GM20431 (cell line): Measurements from ENCODE around the gene BRI3.

Experiments
- in situ Hi-C: fragments of 300-500 bp; cut with MseI, MboI; formaldehyde crosslinking; loops from one replicate; pipeline ENCODE4 v1.15.0; 2020; ENCODE audit warnings: low sequenced_read_pairs; ENCODE audit not compliant: unreplicated experiment

Gene BRI3

DNA sequence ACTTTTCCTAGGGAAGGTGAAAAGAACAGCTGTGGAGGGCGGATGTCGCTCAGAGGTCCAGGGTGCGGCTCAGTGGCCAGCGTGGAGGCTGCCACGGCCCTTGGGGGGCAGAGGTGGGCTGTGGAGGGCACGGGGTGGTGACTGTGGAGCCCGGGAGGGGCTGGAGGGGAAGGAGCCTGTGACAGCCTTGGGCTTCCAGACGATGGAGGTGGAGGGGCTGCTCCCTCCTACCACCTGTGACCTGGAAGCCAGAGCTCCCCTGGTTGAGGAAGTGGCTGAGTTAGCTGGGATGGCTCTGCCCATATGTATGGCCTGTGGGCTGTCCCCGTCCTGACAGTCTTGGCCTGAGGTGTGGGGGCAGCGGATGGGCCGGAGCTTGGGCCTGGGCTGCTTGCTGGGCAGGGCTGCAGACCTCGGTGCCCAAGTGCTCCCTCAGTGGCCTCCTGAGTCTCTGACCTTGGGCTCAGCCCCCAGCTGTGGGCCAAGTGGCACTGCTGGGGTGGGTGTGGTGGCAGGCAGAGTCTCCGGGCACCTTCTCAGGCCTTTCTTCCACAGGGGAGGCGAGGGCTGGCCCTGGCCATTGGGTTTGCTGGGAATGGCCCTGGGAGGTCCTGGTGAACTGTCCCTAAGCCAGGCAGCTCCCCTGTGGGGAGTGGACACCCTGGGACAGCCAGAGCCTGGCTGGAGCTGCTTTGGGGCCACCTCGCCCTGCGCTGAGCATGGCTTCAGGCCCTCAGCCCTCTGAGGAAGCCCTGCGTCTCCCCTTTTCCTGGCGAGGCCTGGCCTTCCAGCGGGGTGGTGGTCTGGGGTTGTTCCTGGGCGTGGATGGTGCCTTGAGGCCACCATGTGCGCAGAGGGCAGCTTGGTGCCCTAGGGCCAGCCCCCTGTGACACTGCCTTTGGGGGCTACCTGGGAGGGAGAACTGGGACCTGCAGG is 3.9 kb downstream of the BRI3 start:
- in situ Hi-C loops, result no loop called here

DNA sequence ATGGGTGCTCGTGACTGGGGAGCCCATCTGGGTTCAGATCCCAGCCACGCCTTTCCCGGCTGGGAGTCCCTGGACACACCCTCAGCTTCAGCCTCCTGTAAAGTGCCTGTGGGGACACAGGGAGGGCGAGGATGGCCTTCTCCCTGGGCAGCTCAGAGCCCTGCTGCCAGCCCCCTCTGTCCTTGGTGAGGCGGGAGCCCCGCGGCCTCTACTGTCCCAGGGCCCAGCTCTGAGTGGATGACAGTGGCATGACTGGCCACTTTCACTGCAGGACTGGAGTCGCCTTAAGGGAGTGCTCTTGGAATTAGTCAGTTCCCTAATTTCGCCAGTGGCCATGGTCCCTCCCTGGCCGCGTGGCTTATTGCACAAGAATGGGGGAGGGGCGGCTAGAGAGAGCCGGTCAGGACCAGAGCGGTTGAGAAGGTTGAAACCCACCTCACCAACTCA is 4.6 kb downstream of the BRI3 start:
- in situ Hi-C loops, result no loop called here

DNA sequence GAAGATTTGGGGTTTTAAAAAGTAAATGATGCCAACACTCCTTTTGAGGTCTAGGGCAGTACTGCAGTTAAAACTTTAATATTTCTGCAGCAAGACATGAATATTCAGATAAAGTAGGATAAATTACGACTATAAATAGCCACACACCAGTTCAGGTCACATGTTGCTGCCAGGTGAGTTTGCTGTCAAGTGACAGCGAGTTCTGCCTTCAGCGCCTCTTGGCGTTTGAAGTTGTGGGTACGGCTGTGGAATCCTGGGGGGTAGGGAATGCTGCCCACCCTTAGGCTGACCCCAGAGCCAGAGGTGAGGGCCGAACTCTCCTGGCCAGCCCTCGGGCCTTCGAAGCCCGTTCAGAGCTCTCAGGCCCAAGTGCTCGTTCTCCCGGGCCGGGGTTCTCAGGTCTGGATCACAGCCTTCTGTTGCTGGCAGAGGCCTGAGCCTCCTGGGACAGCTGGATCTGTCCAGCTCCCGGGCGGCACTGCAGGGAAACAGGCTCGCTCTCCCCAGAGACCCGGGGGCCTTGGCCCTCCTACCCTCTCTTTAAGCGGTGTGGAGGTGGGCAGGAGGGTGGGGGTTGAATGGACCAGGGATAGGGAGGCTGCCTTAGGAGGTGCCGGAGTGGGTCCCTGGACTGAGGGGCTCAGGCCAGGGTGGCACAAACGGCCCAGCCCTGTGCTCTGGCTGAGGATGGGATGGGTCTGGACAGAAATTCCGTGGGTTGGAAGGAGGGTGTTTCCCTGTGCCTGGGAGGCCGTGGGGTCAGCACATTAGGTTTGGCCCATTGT is 5.4 kb downstream of the BRI3 start:
- in situ Hi-C loops, result no loop called here

DNA sequence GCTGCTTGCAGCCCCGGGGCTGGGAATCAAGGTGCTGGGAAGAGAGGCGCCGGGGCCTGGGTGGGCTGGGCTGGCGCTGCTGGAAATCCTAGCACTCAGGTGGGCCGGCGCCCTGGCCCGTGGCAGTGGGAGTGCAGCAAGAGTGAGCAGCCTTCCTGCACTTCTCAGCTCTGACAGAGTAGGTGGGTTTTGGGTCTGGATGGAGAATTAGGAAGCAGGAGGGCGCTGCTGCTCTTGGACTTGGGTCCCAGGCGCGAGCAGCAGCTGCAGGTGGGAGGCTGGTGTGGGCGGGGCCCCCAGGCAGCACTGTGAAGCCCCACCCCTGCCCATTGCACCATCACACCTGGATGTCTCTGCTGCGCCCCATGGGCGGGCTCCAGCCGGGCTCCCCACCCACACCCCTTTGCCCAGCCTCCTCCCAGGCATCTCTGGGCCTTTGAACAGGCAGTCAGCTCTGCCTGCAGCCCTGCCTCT is 6.0 kb downstream of the BRI3 start:
- in situ Hi-C loops, result no loop called here

DNA sequence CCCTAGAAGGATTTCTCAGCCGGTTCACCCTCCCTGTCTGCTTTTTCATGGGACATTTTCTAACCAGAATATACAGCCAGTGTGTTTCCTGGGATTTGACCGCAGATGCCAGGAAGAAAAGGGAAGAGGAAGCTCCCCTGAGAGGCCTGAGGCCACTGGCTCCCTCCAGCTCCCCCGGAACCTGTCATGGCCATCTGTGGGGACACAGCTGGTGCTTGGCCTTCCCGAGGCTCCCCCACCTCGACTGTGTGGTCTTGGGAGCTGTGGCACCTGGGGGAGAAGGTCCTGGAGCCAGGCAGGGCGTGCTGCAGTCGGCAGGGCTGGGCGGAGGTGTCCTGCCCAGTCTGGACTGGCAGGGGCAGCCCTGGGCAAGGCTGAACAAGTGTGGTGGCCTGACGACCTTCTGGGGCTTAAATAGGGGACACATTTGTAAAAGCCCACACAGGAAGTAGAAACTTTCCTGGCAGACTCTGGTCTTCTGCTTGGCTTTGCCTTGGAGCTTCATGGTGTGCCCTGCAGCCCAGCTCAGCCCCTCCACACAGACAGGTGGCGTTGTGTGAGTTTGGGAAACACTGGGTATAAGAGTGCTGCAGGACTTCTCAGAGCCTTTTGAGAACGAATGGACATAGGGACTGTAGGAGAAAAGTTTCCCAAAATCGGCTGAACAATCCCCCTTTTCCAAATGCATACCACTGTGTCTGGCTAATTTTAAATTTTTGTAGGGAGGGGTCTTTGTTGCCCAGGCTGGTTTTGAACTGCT is 6.8 kb downstream of the BRI3 start:
- in situ Hi-C loops, result no loop called here

DNA sequence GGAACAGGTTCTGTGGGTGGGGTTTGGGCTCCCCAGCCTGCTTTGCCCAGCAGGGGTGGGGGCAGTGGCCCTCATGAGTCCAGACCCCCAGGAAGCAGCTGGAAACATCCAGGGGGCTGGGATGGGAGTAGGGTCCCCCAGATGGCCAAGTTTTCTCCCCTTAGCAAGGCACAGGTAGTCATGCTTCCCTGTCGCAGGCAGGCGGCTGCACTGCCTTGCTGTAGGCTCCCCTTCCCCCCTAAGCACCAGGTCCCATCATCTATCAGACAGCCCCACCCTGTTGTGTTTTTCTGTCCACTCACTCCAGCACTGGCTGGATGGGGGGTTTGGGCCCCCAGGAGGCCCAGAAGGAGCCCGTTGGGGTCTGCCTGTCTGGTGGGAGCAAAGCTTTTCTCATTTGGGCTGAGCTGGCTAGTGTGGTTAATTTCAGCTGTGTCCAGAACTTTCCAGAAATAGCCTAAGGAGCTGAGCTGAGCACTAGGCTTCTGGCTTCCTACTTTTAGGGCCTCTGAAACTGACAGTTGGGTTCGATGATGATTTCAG is 7.9 kb downstream of the BRI3 start:
- in situ Hi-C loops, result no loop called here

DNA sequence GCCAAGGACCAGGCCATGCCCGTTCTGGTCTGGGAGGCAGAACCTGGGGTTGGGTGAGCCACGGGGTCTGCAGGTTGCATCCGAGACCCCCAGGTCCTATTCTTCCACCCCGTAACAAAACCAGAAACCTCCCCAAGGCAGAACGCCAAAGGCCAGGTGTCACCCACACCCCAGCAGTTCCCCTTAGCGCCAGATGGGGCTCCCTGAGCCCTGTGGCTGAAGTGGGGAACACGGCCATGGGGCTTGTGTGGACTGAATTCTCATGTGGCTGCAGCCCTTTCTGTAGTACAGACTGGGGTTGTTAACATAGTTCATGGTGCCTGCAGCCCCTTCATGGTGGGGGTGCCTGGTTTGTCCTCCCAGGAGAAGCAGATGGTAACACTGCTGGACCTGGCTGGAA is 10.2 kb downstream of the BRI3 start:
- in situ Hi-C loops, result no loop called here

DNA sequence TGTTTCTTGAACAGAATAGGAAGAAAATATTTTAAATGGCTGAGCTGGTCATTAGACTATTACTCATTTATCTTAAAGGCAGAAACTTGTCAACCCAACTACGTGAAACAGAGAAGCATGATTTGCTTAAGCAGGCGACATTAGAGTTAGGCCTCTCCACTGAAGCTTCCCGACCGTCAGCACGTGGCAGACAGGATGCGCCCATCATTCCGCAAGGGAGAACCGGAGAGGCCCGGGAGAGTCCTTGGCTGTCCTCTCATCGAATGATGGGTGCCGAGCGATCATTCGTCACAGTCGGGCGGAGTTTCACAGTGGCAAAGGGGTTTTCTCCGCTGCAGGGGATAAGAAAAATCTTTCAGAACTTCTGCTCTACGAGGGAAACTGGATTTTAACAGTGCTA is 11.8 kb downstream of the BRI3 start:
- in situ Hi-C loops, result no loop called here

DNA sequence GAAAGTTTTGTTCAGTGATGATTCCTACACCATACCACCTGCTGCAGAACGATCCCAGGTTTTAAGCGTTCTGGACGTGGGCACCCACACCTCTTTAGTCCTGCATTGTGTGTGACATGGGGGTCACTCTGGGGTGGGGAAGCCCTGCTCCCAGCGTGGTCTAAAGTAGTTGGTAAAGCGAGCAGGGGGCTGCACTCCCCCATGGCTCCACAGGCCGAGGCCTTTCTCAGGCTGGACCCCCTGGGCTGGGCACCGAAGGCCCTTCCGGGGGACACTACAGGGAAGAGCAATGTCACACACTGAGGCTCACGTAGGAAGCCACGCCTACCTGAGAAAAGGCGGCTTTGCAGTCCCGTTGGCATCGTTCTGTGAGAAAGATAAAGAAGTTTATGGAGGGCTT is 12.3 kb downstream of the BRI3 start:
- in situ Hi-C loops, result no loop called here

DNA sequence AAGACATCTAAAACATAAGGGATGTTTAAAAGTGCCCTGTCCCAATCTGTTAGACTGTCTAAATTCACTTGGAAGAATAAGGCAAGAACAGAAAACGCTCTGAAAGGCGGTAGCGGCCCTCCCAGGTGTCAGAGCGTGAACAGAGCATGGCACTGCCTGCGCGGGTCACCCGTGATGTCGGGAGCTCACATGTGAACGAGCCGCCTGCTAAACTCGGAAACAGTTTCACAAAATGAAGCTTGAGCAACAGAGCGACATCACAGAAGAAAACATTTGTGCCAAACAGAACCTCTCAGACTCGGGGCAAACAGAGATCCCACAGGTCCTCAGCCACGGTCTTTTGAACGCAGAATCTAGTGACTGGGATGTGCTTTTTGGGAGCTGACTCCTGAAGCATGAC is 12.8 kb downstream of the BRI3 start:
- in situ Hi-C loops, result no loop called here

DNA sequence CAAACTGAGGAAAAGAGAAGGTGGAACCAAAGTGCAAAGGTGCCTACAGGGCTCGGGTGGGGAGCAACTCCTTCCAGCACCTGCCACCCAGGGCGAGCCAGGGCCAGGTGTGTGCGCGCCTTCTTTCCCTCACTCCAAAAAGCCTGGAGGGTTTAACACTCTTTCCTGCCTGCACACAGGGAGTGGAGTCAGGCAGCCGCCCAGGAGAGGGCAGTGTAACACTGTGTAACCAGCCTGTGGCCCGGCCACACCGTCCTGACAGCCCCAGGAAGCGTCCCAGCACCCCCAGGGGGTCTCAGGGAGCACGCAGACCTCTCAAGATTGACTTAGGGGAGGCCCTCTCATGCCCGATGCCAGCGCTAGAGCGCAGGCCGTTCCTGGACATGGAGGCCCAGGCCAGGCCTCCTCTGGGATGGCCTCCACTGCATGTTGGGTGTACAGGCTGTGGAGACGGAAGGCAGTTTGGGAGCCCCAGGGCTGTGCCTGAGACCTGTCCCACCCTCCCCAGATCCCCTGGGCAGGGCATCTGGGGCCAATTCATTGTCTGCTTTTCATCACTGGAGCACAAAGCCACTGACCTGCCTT is 13.4 kb downstream of the BRI3 start:
- in situ Hi-C loops, result no loop called here

DNA sequence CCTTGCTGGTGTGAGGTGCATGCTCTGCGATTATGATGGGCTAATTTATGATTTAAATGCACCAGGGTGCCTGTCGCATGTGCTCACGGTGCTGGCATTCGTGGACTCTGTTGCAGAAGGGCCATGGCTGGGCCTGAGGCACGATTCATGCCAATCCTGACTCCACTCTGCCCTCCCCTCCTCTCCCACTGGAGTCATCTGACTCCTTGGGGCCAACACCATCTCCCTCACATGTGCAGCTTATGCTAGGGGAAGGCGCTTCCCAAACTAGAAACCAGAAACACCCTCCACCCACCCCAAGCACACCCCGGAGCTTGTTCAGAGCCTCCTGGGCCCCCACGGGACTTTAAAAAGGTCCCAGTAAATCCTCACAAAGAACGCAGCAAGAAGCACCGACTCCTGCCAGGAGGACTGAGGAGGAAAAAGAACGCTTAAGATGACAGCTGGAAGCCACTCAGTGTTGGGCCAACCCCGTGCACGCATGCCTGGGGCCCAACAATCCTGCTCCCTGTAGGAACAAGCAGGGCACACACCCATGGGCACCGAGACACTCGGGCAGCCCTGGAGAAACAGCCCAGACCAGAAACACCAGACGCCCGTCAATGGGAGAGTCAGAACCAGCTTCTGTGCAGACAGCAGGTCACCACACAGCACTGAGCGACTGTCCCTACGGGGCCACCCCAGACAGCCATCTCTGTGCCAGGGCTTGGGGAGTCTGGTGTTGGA is 14.1 kb downstream of the BRI3 start:
- in situ Hi-C loops, result no loop called here

DNA sequence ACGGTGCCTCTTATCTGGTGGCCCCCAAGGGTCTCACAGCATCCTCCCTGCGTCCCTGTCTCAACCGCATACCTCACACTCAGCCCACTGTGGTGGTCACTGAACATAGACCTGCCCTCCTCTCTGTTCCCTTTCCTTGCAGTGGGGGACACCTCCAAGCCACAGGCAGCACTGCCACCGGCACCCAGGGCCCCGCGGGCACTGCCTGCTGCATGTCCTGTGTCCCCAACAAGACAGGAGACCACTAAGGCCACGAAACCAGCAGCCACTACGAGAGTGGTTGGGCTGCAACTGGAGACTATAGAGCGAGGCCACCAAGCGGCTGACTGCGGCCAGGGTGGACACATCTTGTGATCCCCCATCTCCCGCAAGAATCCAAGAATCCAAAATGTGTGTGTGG is 15.3 kb downstream of the BRI3 start:
- in situ Hi-C loops, result no loop called here

DNA sequence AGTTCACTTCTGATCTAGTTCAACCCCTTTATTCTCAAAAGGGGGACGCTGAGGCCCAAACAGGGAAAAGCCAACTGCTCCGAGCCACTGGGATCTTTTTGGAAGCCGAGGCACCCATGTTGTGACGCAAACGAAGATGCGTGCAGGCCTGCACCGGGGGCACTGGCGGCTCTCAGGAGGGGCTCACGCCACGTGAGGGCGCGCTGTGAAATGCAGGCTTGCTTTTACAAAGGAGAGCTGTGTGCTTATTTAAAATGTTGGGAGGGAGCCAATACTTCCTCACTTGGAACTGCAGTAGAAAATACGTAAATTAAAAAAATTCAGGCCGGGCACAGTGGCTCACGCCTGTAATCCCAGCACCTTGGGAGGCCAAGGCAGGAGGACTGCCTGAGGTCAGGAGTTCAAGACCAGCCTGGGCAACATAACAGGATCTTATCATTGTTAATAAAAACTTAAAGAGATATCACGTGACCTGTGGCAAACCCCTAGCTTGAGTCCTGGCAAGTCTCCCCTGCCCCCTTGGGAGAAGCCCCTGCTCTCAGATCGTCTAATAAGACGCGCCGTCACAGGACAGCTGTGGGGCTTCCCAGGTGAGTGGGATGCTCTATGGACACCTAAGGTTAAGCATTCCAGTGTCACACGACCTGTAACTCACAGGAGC is 16.3 kb downstream of the BRI3 start:
- in situ Hi-C loops, result no loop called here

DNA sequence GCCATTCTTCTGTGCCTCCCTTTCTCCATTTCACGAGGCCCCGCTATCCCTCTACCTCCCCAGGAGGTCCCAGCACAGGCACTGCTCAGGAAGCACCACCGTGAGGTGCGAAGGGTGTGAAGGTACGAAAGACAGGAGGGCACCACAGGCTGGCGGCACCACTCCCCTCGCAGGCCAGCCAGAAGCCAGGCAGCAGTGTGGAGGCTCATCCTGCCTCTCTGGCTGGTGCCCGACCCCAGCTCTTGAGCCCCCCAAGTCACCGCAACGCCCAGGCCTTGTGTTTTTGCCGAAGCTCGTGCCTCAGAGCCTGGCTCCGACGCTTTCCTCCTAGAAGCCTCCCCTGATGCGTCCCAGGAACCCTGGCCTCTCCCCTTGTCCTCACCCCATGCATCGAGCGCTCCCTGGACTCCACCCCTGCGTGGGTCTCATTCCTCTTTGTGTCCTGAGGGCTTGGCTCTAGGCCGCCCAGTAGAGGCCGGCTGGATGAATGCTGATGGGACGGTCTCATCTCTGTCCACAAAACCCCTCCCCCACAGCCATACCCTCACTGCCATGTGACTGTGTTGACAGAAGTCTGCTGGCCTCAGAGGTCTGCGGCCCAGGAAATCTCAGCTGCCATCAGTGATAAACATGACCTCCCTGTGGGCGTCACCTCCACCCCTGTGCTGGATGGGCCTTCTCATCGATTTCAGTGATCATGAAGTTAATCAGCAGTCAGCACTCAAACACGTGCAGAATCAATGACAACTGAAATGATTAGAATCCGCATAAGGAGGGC is 19.3 kb downstream of the BRI3 start:
- in situ Hi-C loops, result no loop called here

DNA sequence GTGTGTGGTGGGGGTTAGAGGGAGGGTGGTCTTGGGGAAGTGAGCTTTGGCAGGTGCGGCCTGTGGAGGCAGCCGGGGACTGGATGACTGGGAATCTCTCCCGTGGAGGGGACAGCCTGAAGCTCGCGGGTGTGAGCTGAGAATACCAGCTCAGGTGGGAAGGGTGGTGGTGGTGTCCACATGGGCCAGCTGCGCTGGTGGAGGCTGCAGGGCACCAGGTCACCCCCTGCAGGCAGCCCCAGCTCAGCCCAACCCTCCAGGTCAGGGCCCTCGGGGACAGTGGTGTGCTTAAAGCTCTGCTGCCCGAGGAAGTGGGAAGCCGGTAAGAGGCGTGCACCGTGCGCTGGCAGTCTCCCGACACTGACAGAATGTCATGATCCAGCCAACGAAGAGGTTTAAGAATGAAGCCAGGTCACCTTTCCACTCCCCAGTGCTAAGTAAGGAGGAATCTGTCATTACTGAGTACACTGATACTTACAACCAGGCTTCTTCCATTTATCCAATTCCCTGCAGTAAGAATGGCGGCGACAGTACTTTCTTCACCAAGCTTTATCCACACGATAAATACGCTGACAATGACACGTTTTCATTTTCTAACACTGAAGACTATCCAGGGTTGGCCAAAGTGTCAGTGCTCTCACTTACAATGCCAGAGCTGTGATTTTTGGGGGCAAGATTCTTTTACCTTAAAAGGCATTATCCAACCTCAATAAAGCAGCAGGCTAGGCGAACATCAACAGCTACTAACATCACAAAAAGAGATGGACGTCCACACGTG is 20.4 kb downstream of the BRI3 start:
- in situ Hi-C loops, result no loop called here

DNA sequence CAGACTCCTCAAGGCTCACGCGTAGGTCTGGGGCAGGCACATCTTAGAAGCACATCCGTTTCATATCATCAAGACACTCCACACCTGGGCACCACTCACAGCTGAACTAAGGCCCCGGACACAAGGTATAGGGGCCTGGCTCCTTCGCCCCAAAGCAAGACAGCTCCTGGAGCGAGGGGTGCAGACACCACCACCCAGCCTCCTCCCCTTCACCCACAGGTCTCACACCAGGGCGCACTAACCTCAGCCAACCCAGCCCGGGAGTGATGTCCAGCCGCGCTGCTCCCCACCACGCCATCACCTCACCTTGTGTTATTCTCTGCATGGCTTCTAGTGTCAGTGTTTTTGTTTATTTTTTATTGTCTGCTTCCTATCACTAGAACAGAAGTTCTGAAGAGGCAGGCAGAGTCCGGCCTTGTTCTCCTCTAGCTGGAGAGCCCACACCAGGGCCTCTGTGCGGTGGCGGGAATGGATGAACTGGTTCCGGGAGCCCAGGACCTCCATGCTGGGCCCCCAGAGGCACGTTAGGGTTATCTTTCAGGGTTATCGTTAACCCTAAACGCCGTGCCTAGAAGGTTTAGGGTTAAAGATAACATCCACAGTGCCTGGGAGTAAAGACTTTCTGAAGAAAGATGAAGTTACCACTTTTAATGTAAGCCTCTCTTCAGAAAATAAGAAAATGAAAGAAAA is 21.8 kb downstream of the BRI3 start:
- in situ Hi-C loops, result no loop called here
